Tibial nerve (tissue), 3 donors: ENCODE results near the gene IGLL1.

Experiments
- POLR2A ChIP-seq, 2 donors: fragments of 450-650 bp; IDR thresholded peaks; one replicate each; pipeline ENCODE4 v1.6.1; 2017; ENCODE audit warnings: antibody characterized with exemption in 2 of 2, mild to moderate bottlenecking in 2 of 2, moderate library complexity in 2 of 2
- TF ChIP-seq, protein P1 (sequence below), 5 experiments: fragments of 200-600 bp in 3 of 5; fragments of 450-650 bp in 2 of 5; sonication (generic) in 3 of 5; IDR thresholded peaks; one replicate each; pipeline ENCODE4 v1.5.1; 2016 to 2019; ENCODE audit warnings: antibody characterized with exemption in 5 of 5, mild to moderate bottlenecking in 3 of 5, moderate library complexity in 2 of 5

DNA sequence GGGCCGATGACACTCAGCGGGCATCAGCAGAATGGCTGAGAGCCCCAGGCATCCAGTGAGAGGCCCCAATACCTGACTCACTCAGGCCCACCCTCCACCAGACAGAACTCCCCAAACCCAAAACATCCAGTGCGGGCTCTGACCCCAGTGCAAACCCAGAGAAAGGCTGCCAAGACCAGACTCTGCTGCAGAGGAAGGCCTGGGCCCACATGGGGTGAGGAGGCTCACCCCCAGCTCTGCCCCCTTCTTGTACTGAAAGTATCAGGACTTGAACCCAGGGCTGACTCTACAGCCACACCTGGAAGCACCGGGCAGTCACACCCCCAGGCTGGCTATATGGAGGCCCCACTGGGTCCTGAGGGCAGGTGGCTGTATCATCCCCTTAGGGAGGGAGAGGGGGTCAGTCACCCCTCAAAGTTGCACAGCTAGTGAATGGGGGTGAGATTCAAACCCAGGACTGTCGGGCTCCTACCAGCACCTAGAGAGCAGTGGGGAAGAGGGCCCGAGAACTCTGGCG lies 49.3 kb downstream of the IGLL1 start:
- TF ChIP-seq, protein P1, sequence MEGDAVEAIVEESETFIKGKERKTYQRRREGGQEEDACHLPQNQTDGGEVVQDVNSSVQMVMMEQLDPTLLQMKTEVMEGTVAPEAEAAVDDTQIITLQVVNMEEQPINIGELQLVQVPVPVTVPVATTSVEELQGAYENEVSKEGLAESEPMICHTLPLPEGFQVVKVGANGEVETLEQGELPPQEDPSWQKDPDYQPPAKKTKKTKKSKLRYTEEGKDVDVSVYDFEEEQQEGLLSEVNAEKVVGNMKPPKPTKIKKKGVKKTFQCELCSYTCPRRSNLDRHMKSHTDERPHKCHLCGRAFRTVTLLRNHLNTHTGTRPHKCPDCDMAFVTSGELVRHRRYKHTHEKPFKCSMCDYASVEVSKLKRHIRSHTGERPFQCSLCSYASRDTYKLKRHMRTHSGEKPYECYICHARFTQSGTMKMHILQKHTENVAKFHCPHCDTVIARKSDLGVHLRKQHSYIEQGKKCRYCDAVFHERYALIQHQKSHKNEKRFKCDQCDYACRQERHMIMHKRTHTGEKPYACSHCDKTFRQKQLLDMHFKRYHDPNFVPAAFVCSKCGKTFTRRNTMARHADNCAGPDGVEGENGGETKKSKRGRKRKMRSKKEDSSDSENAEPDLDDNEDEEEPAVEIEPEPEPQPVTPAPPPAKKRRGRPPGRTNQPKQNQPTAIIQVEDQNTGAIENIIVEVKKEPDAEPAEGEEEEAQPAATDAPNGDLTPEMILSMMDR (IDR thresholded peaks at IDR 0.05): no peak
- no peak for TF ChIP-seq POLR2A (IDR thresholded peaks at IDR 0.05)
